IPS-NIHi7 (cell line): ENCODE data around the gene LRRC46.
A peak's percentile ranks its signal among the peaks of the same experiment; 100 is the strongest.

Experiments used
- DNase-seq: peaks from one replicate; pipeline ENCODE4 v3.0.0; 2012; ENCODE audit warnings: mixed read lengths; ENCODE audit errors: extremely low spot score

LRRC46 gene

DNA sequence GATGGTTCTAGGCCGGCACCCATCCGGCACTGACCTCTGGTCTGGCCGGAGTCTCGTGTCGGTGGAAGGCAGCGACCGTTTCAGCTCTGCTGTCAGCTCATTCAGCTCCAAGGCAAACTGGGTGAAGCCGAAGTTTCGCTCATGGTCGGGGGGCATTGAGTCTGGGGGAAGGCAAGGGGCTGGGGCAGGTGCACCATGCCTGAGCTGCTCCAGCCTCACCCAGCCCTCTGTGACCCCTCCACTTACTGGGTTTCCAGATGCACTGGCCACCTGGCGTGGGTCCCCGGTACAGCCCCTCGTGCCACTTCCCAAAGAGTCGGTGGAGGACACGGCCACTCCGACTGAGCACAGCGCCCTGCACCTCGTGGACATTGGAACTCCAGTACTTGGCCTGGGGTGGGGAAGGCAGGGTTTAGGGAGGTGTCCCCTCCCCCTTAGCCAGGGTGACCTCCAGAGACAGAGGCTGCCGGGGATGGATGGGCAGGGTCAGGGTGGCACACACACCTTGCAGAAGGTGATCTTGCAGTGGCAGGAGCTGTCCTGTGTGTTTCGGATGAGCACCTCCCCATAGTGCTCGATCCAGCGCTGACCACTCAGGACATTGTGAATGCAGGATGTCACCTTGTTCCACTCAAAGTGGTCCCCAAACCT is 22.5 kb upstream of the LRRC46 start:
- no peak for DNase-seq

DNA sequence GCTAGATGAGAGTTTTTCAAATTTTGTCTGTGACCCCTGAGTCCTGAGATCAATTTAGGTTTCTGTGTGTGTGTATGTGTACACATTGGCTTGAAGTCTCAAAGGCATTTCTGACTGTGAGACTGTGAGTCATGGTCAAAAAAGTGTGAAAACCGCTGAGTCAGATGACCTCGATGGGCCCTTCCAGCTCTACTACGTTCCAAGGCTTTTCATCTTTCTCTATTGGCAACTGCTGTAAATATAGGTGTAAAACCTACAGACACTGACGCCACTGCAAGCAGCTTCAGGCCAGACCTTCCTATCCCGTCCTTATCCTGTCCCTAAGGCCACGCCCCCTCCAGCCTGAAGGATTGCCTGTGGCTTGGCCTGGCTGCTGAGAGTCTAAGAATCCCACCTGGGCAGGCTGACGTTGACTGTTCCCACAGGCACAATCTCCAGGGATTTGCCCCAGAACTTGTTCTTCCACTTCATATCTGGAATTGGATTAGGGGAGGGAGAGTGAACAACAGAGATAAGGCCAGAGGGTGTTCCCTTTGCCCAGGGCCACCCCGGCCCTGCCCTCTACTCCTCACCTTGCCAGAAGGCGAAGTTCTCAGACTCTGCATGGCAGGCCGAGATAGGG is 21.2 kb upstream of the LRRC46 start:
- DNase-seq: peak; percentile 63

DNA sequence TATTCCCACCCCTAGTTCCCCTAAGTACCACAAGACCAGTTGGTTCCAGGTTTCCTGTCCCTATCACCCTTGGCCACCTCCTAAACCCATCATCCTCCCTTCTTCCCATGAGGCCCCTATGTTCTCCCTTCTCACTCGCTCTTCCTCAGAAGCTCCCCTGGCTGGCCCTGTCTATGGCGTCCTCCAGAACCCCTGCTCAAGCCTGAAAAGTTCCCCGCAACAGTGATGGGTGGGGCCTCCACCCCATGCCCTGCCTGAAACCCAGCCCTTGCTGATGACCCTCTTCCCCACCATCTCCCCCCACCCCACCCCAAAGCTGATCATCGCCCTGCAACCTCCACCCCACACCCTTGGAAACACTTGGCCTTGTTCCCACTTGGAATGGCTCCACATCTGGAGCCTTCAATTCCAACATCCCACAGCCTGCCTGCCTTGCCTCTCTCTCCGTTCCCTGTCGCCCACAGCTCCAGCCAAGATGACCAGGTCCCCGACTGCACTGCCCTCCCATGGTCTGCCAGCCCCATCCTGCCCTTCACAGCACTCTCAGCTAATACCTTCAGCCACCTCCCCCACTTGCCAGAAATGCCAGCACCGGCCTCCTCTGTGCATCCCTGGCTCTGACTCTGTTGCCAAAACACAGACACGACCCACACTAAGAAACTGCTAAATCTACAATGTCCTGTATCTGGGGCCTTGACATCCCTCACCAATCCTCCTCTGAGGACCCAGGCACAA is 20.4 kb upstream of the LRRC46 start:
- DNase-seq: no peak

DNA sequence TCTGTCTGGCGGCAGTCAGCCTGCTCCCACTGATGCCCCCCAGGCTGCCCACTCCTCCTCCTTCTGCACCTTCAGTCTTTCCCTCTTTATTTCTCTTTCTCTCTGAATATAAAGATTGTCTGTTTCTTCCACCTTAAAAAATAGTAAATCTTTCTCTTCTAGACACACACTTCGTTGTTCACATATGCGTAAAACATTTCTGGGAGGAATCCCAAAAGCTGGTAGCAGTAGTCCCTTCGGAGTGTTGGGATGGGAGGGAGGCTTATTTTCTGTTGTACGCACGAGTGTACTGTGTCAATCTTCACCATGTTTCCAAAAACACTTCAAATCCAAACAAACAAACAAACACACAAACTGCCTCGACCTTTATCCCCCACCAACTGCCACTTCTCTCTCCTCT is 19.8 kb upstream of the LRRC46 start:
- no peak for DNase-seq

DNA sequence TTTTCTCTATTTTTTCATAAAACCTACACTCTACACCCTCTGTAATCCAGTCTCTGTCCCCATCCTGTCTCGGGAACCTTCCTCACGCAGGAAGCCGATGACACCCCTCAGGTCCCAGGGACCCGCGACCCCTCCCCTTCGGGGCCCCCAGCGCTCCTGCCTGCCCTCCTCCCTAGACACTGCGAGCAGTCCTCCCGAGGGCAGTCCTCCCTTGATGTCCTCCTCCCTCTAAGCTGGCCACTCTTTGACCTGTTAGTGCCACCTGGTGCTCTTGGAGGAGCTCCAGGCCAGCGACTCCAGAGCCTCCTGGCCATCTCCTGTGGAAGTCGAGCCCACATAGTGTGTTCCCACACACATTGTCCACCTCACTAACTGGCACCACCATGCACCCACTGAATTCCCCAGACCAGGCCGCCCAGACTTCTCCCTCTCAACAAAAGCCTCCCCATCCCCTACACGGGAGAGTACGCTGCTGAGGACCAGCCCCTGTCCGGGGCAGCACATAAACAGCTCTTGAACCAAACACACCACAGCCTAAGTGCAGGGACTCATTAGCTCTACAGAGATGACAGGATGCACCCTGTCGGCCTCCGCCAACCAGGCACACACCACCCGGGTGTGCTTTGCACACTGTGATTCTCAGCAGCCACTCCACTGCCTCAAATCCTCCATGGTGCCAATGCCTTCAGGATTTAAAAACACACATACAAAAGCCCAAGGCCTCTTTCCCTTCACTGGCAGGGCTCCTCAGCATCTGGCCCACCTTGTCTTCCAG is 19.1 kb upstream of the LRRC46 start:
- DNase-seq: no peak

DNA sequence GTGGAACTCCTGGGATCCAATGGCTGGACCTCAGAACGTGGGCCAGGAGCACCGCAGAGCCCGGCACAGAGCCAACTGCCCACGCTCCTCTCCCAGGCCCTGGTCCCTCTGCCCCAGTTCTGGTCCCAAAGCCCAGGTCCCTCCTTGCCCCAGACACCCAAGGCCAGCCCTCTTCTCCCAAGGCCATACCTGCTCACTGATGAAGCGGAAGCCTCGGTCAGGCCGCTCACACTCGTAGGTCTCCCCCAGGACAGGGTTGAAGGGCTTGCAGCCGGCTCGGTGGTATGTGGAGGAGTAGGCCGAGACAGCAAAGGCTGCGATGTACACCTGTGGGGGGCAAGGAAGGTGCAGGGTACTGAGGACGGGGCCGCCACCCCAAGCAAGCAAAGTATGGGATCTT is 18.4 kb upstream of the LRRC46 start:
- no peak for DNase-seq

DNA sequence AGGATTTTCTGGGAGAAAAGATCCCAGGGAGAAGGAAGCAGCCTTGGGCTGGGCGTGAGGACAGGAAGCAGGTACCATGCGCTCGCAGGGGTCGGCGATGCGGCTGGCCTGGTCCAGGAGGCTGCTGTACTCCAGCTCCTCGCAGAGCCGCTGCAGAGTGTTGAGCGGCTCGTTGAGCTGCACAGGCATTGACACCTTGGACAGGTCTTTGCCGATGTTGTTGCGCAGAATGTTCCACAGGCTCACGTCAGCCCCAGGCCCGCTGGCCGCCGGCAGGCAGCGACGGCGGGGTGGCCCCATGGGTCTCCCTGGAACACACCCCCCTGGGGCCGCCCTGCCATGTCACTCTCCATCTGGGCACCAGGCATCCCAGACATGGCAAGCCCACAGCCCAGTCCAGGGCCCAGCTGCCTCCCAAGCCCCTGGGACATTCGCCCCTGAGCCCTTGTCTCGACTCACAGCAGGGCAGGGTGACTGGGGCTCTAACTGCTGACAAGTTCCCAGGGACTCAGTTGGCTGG is 17.9 kb upstream of the LRRC46 start:
- DNase-seq: no peak

DNA sequence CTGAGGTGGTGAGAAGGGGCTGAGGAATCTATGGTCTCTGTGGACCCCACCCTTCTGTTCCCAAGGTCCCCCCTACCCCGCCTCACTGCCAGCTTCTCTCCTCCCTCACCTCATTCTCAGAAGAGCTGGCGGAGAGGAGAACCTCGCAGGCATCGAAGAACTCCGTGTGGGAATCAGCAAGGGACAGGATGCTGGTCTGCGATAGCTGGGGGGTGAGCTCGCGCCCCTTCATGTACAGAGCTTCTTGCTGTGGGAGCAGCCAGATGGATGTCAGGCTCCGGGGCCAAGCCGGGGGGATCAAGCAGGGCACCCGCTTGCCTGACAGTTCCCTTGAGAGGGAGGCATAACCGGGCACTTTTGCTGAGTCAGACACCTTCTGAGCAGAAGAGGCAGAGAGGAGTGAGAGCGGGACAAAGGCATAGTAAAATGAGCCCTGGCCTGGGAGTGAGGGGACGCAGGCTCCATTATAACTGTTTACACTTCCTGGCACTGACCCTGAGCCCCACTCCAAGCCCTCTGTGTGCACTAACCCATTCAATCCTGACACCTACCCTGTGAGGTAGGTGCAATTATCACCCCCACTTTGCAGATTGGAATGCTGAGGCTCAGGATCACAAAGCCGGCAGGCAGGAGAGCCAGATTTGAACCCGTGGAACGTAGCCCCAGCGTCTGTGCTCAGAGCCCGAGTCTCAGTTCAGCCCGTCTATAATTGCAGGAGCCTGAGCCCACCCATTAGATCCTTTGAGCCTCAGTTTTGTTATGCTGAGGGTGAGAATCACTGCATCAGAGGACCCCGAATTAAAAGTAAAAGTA is 16.2 kb upstream of the LRRC46 start:
- no peak for DNase-seq

DNA sequence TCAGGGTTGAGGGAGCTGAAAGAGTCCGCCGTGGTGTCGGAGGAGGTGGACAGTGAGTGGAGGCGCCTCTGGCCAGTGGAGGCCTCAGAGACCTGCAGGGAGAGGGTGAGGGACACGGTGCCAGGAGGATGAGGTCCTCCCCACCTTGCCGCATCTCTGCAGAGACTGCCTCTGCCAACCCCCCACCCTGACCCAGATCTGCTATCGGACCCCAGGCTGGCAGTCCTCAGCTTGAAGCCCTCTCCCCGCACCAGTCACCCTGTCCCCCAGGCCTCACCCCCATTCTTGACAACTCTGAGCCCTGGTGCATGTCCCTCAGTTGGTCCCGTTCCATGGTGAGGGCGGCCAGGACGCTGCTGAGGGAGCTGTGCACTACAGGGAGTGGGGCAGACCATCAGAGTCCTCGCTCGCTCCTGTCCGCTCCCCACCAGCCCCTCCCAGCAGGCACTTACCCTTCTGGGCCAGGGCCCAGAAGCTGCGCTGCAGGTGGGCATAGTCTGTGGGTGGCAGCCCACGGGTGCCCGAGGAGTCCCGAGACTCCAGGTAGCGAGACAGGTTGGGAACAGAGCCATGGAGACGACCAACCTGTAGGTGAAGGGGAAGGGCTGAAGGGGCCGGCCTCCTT is 15.2 kb upstream of the LRRC46 start:
- DNase-seq: no peak

DNA sequence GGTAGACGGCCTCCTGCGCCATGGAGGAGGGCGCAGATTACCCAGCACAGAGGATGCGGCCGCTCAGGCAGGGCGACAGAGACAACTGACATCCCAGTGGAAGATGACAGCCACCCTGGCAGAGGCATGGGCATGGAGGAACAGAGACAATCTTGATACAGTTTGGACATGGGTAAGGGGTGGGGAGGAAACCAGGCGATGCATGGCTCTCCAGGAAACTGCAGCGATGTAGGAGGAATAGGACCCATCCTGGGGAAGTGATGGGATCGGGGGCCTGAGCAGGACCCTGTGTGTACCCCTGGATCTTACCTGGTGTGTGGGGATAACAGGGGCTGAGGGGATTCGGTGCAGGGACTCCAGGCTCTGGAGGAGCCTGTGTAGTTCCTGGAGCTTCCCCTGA is 14.5 kb upstream of the LRRC46 start:
- no peak for DNase-seq

DNA sequence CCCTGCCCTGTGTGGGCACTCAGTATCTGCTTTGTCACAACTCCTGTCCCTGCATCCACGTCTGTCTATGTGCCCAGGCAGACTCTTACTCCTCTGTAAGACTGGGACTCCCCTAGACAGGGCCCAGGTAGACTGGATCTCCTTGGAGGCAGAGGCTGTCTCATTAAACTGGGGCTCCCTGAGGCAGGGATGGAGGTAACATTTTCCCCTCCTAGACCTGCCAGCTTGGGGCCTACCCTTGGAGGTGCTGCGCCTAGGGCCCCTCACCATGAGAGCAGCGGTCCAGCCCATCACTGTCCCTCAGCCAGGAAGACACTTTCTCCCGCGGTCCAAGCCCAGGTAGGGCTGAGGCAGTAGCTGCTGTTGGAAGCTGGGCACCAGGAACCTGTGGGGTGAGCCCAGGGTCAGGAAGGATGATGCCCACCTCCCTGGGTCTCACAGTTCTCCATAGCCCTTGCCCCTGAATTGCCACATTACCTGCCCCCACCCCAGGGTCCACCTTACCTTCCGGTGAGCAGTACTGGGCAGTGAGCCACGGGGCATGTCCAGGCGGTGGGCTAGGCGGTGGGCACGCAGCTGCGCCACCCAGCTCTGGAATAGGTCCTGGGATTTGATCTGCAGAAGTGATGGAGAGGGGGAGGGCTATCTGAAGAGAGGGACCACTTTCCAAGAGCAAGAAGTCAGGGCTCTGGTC is 13.3 kb upstream of the LRRC46 start:
- DNase-seq: no peak

DNA sequence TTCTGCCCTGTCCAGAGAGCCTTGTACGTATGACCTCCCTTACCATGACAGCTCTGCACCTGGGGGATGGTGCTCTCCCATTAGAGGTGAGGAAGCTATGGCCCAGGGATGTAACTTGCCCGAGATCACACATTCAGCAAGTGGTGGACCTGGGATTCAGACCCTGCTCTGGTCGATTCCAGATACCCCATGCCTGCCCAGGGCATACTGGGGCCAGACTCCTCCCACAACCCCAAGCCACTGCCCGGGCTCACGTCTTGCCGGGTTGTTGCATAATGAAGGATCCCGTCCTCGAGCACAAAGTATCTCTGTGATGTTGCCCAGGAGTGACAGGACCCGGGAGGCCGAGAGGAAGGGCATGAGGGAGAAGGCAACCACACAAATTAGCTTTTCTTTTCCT is 12.0 kb upstream of the LRRC46 start:
- no peak for DNase-seq

DNA sequence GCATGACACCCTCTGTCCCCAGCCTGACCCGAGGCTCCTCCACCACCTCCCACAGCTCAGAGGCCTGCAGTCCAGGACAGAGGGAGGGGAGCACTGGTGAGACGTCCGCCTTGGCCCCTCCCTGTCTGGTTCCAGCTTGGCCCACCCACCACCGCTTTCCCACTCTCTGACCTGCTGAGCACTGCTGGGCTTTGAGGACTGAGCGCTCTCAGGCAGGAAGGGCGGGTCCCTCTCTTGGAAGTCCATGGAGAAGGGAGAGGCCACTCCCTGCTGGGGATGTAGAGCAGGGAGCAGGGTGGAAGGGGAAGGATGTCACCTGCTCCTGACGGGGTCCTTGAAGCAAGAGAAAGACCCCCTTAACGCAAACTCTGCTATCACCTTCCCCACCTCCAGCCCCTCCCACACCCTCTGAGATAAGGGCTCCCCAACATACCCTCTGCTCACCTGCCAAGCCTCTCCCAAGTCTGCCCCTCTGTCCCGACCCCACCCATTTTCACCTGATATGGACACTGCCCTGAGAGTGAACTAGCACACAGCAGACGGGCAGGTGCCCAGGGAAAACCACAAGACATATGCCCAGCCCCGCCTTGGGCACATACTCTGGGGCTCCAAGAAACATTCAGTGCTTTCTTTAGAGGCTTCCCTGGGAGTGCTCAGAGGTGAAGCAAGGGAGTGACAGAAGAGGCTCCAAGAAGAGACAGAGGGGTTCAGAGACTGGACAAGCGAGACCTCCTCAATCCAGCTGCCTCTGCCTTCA is 11.3 kb upstream of the LRRC46 start:
- no peak for DNase-seq

DNA sequence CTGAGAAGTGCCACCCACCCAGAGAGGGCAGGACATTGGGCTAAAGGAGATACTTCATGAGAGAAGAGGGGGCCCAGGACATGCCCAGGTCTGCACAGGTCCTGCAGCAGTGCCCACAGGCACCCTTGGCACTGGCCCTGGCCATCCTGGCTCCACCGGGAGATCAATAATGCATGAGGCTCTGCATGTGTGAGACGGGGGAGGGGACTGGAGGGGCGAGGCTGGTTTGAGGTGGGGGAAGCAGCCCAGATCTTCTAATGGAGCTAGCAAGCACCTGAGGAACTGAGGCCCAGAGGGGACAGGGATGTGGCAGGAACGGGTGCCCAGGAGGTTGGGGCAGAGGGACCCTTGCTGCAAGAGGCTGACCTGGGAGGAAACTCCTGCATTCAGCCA is 10.4 kb upstream of the LRRC46 start:
- no peak for DNase-seq

DNA sequence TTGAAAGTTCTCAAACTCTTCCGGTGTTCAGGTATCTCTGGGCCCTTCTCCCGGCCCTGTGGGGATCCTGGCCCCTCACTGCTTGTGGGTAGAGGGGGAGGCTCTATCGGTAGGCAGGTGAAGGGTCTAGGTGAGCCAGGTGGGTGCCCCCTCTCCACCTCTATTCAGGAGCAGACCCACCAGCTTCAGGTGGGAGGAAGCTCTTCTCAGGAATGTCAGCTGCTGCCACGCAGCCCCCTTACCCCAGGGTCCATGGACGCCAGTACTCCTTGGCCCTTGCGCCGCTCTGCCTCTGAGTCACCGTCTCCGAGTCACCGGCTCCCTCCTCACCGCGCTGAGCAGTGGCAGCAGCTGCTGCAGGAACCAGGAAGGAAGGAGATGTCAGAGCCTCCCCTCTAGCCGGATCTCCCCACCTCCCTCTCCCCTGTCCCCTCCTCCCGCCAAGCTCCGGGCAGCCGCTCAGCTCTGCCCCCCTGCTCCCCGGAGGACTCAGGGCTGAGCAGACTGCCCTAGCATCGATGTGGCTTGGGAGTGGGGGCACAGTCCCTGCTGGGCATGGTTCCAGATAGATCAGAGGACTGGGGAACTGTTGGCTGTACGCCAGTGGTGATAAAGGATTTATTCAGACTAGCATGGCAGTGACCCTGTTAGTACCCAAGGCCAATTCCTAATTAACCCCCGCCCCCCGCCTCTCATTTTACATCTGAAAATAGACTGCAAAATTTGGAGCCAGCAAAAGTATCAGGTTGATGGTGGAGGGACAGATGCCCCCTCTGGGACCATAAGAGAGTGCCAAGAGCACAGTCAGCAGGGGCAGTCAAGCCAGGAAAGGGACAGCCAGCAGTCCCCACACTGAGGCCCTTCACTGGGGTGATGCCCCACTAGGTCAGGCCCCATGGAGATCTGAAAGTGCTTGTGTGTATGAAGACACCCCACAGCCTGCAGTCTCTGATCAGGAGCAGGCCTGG is 9.8 kb upstream of the LRRC46 start, which contains the start of gene OSBPL7:
OSBPL7 (minus strand) TSS at position 371 of the 968 bp plus-strand sequence. CDS start 1,516 bp downstream, outside the sequence.
- DNase-seq: peak; percentile 91

DNA sequence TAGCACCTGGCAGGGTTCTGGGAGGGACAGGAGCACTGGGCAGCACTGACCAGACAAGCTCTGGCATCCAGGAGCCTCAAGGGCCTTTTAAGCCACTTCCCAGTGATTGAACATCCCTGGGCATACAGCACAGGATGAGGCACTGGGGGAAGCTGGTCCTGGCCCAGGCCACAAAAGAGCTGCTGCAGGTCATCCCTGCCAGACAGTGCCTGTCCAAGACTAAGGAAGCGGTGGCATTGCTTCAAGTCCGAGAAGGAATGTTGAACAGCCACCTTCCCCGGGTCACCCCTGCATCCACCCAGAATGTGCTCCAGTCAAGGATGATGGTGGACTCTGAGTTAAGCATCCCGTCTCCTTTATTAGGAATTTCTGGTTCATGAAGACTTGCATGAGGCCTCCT is 8.7 kb upstream of the LRRC46 start:
- DNase-seq: no peak

DNA sequence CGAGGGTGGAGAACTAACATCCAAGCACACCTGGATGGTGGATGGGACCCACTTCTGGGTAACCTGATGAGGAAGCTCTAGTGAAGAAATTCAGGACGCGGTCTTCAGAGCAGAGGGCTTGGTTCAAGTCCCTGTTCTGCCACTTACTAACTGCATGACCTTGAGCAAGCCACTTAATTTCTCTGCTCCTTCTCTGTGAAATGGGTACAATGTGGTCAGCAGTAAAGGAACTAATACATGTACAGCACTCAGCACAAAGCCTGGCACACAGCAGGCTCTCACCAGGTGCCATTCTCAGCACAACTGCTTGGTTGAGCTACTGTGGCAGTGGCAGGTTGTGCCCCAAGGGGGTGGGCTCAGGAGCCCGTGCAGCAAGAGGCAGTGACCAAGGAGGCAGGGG is 8.0 kb upstream of the LRRC46 start:
- no peak for DNase-seq

DNA sequence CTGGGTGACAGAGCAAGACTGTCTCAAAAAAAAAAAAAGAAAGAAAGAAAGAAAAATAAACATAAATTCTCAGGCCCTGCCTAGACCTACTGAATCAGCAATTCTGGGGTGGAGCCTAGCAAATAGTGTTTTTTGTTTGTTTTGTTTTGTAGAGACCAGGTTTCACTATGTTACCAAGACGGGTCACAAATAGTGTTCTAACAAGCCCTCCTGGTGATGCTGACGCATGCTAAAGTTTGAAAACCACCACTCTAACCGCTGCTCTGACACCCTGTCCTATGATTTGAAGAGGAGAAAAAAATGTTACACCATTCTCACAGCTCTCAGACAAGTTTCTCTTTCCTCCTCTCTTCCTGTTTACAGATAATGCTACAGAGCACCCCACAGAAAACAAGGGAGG is 1.6 kb upstream of the LRRC46 start:
- no peak for DNase-seq
